HG03575 (cell line): ENCODE data around the gene IL11.

Experiments used
- ATAC-seq: cut with Tn5 transposase; IDR thresholded peaks from one replicate; pipeline ENCODE4 v1.9.1; 2021; ENCODE audit not compliant: unreplicated experiment, insufficient number of reproducible peaks, low FRiP score; ENCODE audit errors: extremely low read depth

The IL11 gene

DNA sequence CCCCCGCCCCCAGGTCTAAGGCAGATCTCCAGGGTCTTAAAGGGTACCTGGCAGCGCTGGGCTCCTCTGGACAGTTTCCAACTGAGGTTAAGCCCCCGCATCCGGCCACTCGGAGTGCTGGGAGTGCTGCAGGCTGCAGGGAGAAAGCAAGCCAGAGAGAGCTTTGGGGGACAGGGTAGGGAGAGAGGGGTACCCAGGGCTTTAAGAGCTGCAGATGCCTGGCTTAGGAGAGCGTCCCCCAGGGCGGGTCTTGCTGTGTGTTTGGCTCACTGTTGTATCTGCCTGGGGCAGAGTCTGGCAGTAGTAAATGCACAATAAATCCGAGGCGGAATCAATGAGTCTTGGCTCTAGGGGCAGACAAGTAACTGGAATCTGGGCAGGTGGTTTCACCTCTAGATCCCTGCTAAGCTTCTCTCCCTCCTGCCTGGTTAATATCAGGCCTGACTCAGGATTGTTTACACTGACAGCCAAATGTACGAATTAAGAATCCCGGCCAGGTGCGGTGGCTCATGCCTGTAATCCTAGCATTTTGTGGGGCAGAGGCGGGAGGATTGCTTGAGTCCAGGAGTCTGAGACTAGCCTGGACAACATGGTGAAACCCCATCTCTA is 14.9 kb downstream of the IL11 start:
- ATAC-seq = no peak

DNA sequence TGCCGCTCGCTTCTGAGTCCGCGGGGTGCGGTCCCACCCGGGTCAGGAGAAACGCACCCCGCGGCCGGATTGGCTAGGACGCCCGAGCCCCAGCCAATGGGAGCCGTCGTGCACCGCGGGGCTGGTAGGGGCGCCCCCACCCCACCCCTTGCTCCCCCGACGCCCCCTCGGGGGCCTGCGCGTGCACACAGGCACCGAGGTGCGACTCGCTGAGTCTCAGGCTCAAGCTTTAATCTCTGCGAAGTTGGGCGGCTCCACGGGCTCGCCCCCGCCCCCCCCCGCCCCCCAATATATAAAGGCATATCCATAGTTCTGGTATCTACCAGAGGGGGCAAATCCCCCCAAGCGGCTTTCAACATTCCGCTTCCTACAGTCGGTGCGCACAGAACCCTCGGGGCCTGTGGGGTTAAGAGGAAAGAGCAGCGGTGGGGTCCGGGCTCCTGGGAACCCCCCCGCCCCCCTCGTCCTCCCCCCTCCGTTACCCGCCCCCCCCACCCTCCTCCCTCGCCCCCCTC is 15.5 kb downstream of the IL11 start, which contains the start of gene COX6B2:
Gene COX6B2 (minus strand): TSS at position 22 of the 515 bp plus-strand sequence. CDS start 198 bp downstream, outside the sequence.
- ATAC-seq = no peak

DNA sequence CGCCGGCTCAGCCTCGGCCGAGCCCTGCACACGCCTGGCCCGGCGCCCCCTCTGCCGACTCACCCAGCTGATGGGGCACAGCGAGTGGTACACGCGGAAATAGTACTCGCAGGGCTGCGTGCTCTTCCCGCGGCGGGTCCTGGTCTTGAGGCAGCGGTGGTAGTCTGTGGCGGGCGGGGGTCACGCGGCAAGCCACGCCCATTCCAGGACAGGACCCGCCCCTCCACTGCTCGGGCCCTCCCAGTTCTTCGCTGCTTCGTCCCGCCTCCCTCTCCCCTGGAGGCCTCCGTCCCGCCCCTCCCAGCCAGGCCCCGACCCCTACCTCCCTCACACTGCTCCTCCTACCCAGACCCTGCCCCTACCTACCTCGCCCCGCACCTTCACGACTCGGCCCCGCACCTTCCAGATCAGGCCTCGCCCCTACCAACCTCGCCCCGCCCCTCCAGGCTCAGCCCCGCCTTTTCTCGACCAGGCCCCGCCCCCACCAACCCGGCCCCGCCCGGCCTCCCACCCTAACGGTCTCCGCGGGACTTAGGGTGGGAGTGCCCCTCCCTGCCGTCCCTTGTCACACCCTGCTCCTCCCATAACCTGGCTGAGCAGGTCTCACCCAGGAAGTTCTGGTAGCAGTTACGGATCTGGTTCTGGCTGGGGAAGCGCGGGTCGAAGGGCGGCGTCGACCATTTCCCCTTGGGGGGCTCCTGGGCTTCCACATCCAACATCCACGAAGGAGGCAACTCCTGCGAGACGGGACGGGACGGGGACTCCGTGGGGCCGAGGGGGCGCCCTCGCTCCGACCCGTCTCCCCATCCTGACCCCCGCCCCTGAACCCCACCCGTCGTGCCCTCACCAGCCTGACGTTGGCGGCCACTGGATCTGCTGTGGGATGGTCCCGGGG is 16.2 kb downstream of the IL11 start:
- no peak for ATAC-seq

DNA sequence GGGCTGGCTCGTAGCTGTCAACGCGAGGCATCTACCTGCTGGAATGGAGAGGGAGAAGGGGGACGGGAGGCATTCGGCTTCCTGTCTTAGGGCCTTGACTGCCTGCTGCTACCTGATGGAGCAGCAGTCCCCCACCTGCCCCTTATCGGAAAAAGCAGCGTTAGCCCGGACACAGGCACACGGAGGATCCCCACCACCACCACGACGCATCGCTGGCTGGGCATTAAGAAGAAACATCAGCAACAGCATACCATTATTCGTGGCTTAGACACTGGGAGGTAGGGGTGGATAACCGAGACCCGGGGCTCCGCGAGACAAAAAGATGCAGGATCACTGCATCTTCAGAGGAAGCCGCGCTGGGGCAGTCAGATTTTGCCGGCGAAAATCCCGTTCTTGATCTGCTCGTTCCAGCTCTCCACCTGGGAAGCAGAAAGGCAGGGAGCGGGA is 16.9 kb downstream of the IL11 start:
- no peak for ATAC-seq

DNA sequence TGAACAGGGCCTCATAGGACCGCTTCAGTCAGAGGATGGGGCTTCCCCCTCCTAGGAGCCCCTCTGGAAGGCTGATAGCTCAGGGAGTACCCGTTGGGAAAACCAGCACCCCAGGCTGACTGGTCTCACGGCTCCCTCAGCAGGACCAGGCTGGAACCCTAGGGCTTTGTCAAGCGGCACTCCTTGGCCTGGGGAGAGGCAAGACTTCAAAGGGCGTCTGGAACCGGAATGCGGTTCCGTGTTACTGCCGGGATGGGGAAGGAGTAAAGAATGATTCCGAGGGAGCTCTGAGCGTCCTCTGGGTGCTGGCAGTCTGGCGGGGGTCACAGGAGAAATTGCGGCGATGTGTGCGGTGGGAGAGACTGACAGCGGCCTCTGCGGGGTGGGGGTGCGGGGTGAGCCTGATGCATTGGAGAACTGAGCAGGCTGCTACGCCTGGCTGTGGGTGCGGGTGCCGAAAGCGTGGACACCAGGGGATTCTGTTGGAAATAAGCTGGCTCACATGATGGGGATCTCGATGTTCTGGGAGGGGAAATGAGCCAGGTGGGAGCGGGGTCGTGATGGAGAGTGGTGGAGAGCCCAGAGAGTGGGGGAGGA is 17.6 kb downstream of the IL11 start:
- no peak for ATAC-seq

DNA sequence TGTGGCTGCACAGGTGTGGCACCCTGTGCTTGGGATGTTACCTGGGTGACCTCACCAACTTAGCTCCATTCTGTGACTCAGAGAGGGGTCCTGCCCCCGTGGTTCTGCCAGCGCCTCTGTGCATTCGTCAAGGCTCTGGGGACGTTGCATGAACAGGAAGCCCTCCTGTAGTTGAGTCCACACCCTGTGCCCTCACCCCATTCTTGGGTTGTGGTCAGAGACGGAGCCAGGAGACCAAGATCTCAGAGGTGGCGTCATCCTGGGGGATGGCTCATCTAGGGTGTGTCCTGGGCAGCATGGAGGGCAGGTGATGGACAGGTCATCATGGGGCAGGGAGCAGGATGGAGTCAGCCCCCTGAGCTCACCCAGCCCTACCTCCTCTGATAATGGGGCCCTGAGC is 18.2 kb downstream of the IL11 start:
- no peak for ATAC-seq

DNA sequence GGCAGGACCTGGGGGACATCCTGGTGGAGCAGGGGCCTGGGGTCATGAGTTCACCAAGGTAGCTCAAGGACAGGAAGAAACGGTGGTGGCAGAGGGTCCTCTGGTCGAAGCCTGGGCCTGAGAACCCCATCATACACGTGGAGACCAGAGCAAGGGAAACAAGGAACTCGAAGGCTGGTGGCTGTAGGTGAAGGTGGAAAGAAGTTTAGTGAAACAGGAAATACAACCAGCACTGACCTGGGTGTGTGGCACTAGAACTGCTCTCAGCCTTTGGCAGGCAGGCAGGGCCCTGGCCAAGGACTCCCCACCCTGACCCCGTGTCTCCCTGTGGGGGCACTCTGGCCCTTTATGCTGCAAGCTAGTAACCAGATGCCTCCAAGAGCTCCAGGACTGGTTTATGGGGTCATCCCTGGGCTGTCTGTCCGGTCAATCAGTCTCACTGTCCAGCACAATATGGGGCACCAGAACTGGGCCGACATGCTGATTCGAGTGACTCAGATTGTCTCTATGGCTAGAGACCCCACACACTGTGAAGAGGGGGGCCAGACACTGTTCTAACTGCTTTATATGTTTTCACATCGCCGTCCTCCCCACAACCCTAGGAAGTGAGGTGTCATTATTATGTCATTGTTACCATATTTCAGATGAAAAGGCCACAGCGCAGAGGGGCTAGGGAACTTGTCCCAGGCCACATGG is 19.5 kb downstream of the IL11 start:
- ATAC-seq = no peak

DNA sequence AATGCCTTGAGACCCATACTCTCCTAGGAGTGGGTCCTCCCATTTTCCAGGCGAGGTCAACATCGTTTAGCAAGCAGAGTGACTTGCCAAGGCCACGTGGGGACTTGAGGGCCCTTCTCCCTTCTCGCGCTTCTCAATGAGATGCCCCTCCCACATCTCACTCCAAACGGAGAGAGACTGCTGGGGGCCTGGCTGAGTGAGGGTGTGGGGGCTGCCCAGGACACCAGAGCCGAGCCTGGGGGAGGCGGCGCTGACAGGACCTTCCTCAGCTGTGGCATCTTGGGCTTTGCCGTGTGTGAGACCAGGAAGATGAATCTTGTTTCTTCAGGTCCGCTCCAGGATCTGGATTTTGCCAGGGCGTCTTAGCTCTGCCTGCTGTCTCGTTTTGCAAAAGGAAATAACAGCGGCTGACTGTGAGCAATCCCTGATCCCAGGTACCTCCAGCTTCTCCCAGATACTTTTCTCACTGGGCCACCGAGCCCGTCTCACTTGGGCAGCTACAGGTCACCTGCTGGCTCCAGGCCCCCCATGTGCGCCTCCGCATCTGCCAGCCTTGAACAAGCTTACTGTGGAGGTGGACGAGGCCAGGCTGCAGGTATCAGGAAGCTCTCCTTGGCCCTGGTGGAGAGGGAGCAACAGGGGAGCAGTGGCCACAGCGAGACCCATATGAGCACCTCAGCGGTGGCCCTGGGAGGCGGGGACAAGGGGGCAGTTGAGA is 21.8 kb downstream of the IL11 start:
- ATAC-seq = no peak

DNA sequence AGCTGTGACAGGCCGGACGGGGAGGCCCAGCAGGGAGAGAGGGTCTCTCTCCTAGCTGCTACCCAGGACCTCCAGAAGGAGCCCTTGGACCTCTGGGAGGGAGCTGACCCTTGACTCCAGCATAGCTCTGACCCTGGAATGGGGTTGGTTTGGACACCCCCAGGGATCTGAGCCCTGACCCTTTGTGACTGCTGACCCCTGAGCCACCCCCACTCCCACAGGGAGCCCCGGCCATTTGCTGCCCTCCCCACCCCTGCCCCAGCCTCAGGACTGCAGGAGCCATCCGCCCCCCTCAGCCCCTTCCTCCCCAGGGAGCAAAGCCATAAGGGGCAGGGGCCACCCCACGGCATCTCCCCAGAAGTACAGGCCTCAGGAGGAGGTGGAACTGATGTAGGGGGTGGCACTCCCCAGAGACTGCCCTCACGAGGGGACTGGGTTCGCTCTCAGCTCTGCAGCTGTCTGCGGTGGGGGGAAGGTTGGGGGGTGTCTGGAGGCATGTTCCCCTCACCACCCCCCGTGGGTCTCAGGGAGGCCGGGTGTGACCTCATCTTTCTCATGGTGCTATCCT is 22.7 kb downstream of the IL11 start:
- ATAC-seq = no peak

DNA sequence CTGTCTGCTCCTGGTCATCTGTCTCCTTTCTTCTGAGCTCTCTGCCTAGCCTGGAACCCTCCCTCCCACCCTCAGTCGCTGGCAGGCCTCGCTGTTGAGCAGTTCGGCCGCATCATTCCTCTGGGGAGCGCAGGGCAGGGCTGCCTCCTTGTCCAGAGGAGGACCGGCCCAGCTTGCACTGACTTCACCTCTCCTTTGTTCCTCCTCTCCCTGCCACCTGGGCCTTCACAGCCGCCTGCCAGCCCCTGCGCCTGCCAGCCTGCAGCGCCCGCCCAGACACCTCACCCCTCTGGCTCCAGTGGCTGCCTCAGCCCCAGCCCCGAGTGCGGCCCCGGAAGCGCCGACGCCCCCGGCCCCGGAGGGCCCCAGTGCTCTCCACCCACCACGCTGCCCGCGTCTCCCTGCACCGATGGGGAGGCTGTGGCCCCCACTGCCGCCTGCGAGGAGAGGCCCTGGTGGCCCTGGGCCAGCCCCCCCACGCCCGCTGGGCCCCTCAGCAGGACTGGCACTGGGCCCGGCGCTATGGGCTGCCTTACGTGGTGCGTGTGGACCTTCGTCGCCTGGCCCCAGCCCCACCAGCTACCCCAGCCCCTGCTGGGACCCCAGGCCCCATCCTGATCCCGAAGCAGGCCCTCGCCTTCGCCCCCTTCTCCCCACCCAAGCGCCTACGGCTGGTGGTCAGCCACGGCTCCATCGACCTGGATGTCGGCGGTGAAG is 23.4 kb downstream of the IL11 start:
- no peak for ATAC-seq

DNA sequence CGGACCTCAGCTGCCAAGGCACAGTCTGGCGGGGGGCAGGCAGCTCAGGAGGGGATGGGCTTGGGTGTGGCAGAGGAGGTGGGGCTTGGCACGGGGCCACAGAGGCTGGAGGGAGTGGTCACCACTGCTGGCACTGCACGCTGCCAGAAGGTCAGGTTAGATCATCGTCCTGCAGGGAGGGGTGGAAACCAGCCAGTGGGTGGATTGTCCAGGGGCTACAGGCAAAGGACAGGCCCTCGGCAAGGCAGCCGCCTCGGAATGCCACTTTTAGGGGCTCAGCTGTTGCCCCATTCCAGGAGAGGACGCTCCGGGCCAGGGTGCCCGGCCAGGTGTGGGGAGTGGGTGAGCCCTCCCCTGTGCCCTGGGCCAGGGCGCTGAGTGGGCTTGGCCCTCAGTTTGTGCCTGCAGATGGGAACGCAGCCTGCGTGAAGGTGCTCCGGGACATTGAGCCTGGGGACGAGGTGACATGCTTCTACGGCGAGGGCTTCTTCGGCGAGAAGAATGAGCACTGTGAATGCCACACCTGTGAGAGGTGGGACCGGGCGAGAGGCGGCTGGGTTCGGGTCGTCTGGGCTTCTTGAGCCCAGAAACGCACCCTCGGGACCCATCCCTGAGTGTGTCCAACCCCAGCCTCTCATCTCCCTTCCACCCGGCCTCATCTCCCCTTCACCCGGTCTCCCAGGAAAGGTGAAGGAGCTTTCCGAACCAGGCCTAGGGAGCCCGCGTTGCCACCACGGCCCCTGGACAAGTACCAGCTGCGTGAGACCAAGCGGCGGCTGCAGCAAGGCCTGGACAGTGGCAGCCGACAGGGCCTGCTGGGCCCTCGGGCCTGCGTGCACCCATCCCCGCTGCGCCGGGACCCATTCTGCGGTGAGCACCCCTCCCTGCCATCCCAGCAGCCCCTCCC is 24.2 kb downstream of the IL11 start:
- ATAC-seq = no peak

DNA sequence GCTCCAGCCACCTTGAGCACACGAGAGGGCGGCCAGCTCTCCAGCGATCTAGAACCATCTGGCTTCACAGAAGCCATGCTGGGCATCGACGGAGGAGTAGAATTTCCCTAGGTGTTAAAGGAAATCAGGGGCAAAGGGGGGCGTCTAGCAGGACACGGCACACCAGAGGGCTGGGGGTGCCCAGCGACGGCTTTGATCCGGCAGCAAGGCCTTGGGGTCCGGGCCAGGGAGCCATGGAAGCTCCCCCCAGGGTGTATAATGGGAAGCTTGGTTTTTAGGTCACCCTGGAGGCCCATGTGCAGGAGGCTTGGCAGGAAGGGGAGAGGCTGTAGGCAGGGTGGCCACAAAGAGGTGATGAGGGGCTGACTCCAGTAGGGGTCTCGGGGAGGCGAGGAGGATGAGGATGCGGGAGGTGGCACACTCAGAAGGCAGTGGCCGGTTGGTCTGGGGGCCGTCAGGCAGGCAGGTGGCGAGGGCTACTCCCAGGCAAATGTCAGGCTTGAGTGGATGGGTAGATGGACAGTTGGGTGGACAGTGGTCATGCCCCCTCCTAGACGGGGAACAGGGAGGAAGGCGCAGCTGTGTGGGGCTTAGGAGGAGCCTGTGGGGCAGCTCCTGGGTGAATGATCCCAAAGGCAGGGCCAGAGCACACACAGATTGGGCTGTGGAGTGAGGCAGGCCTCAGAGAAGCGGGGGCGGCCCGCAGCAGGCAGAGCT is 25.0 kb downstream of the IL11 start:
- ATAC-seq = no peak

DNA sequence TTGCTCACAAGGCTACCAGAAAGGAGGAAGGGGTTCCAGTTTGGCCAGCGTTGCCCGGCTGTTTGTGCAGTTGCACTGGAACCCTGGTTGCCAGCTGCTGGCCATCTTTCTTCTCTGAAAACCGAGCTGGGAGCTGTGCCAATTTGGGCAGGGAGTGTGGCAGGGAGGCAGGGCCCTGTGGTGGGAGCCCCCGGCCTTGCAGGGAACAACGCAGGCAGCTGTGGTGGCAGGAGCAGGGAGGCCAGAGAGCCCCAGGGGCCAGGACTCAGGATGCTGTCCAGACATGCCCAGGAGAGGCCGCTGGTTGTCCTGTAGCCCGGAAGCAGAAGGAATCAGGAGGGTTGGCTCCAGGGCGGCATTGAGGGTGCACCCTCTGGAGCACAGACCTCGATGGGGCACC is 25.8 kb downstream of the IL11 start:
- ATAC-seq = no peak

DNA sequence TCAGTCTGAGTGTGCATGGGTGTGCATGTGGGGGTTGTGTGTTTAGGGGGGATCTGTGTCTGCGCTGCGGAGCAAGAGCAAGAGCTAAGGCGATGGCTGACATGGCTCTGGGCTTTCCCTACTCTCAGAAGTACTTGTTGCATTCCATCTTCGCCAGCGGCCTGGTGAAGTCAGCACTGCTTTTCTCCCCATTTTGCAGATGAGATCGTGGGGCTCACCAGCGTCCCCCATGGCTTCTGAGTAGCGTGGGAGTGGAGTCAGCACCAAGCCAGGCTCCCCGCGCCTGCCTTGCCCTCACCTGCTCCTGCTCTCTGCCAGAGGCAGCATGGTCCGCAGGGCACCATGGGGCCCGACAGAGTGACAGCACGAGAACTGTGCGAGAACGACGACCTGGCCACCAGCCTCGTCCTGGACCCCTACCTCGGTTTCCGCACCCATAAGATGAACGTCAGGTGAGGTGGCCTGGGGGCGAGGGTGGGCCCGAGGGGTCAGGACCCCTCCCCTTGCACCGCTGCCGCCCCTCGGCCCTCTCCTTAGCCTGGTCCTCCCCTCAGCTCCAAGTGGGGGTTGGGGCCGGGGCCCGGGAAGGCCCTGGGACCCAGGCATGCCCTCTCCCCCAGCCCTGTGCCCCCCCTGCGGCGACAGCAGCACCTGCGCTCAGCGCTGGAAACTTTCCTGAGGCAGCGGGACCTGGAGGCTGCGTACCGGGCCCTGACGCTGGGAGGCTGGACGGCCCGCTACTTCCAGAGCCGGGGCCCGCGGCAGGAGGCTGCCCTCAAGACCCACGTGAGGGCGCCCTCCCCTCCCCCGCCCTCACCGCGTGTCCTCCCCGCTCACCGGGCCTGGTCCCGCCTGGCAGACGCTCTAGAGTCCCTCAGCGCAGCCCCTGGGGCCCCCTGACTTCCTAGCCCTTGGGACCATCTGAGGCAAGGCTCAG is 28.4 kb downstream of the IL11 start:
- no peak for ATAC-seq

DNA sequence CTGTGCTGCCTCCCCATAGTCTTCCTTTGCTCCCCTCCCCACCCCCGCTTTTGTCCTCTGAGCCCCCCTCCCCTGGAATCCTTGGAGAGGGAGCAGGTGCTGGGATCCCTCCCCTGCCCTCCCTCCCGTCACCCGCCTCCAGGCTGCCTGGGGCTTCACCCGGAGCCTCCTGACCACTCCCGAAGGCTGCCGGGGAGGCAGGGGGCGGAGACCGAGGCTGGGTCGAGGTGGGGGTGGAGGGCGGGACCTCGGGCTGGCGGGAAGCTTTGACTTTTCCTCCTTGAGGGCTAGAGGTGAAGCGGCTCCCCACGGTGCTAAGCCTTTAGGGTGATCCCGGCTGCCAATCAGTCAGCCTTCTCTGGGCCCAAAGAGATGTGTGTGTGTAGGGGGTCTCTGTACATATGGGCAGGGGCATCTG is 29.1 kb downstream of the IL11 start:
- no peak for ATAC-seq
